ENCODE data around the gene GOLGA6D. TPM values are rescaled to one million over a fixed set of nuclear protein-coding genes. Genes with fewer than 3 reads are reported as not detected.
"Not testable (repeated sequence)": the region's sequence is repeated elsewhere in the genome, so short reads cannot be mapped to it uniquely, and the experiment has no call there.

Gene GOLGA6D
- total and polyA plus RNA-seq, 2 donors (not counting 1 experiment from before 2014, with no cell fraction given), result not detected

- H3K27me3 Mint-ChIP-seq, result peaks cover 24% of the 10 kb centered on the region
- no peak overlapping the region for H3K4me3 ChIP-seq (ENCODE audit: control extremely low read depth in 1 of 5, extremely low read depth in 1 of 5, insufficient read depth in 1 of 5, low read depth in 2 of 5, low read length in 4 of 5)
- no peak for DNase-seq
- H3K27ac ChIP-seq (ENCODE audit: low read length in 2 of 2), result no peak overlapping the region
- WGBS (ENCODE audit: insufficient coverage), result 85% methylated on average over 11 of the region's 11 CpGs
- no peak overlapping the region for H2AFZ ChIP-seq (ENCODE audit: insufficient read depth, low read depth, low read length, poor library complexity, severe bottlenecking)
- intact Hi-C loops (cut with micrococcal nuclease), result no loop called here
- no peaks in the 10 kb centered on the region for H3K9me3 Mint-ChIP-seq (ENCODE audit: insufficient read depth)
- no peak overlapping the region for H3K4me3 Mint-ChIP-seq
- TF ChIP-seq EZH2 (IDR thresholded peaks at IDR 0.05; ENCODE audit: borderline replicate concordance, insufficient read depth, low read depth, low read length, poor library complexity, severe bottlenecking), result no peak
- no peak for TF ChIP-seq CTCF (IDR thresholded peaks at IDR 0.05)
- H3K36me3 ChIP-seq (replicated peaks in 1 of 2; ENCODE audit: control extremely low read depth in 1 of 2, control insufficient read depth in 1 of 2, extremely low read depth in 1 of 2, insufficient read depth in 2 of 2, low read length in 1 of 2), result no peaks in the 10 kb centered on the region
- H3K4me1 ChIP-seq (ENCODE audit: control insufficient read depth in 2 of 2, insufficient read depth in 2 of 2, low read length in 2 of 2), result no peaks in the 10 kb centered on the region
- no peaks in the 10 kb centered on the region for H3K79me2 ChIP-seq (ENCODE audit: control insufficient read depth, insufficient read depth, low read length)
- ChIA-PET POLR2A (no interaction called here), CTCF (no interaction called here)
- H3K27me3 ChIP-seq (replicated peaks in 1 of 4; ENCODE audit: control extremely low read depth in 1 of 4, control insufficient read depth in 3 of 4, insufficient read depth in 4 of 4, low read length in 3 of 4), result peaks cover 0 to 14% (median 1%) of the 10 kb centered on the region in 4 experiments
- no peak for ATAC-seq (ENCODE audit: low read depth)
- H3K9ac ChIP-seq (ENCODE audit: low read length), result no peak overlapping the region
- no peak overlapping the region for H3K4me2 ChIP-seq (replicated peaks; ENCODE audit: low read depth, low read length, poor library complexity, severe bottlenecking)
- H3K4me1 Mint-ChIP-seq, result no peaks in the 10 kb centered on the region
- no peaks in the 10 kb centered on the region for H4K20me1 ChIP-seq (ENCODE audit: control insufficient read depth, insufficient read depth, low read length, poor library complexity, severe bottlenecking)
- no peaks in the 10 kb centered on the region for H3K9me3 ChIP-seq (ENCODE audit: control extremely low read depth in 1 of 3, control insufficient read depth in 2 of 3, insufficient read depth in 1 of 3, low read length in 2 of 3)
- H3K27ac Mint-ChIP-seq, result no peak overlapping the region
Observed at GRCh38 chr15:75237316-75237982, 45.2 kb upstream of the GOLGA6D start.

DNA sequence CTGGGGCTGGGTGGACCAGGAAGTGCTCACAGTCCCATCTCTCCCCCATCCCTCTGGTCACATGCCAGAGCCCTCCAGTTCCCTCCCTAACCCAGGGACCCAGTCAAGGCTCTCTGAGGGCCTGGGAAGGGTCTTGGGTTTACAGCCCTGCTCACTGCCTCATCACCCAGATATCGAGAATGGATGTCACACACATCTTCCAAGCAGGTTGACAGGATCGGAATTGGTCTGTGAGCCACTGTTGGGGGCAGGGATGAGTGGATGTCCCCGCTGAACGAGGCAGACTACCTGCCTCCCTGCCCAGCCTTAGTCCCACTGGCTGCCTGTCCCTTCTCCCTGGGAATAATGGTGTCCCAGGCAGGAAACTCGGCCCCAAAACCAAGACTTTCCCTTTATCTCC lies 44.5 kb upstream of the GOLGA6D start:
- Mint-ChIP-seq H3K4me3 (no peak overlapping the region), H3K9me3 (ENCODE audit: insufficient read depth) (no peaks in the 10 kb centered on the region), H3K27me3 (peaks cover 20% of the 10 kb centered on the region), H3K27ac (no peak overlapping the region), H3K4me1 (no peaks in the 10 kb centered on the region)
- Histone ChIP-seq H3K4me1 (ENCODE audit: control insufficient read depth in 2 of 2, insufficient read depth in 2 of 2, low read length in 2 of 2) (no peaks in the 10 kb centered on the region), H3K27ac (ENCODE audit: low read length in 2 of 2) (no peak overlapping the region), H3K9ac (ENCODE audit: low read length) (no peak overlapping the region), H4K20me1 (ENCODE audit: control insufficient read depth, insufficient read depth, low read length, poor library complexity, severe bottlenecking) (no peaks in the 10 kb centered on the region), H3K4me2 (replicated peaks; ENCODE audit: low read depth, low read length, poor library complexity, severe bottlenecking) (no peak overlapping the region), H3K36me3 (replicated peaks in 1 of 2; ENCODE audit: control extremely low read depth in 1 of 2, control insufficient read depth in 1 of 2, extremely low read depth in 1 of 2, insufficient read depth in 2 of 2, low read length in 1 of 2) (no peaks in the 10 kb centered on the region), H3K4me3 (ENCODE audit: control extremely low read depth in 1 of 5, extremely low read depth in 1 of 5, insufficient read depth in 1 of 5, low read depth in 2 of 5, low read length in 4 of 5) (no peak overlapping the region), H3K27me3 (replicated peaks in 1 of 4; ENCODE audit: control extremely low read depth in 1 of 4, control insufficient read depth in 3 of 4, insufficient read depth in 4 of 4, low read length in 3 of 4) (peaks cover 0 to 11% (median 1%) of the 10 kb centered on the region in 4 experiments), H3K9me3 (ENCODE audit: control extremely low read depth in 1 of 3, control insufficient read depth in 2 of 3, insufficient read depth in 1 of 3, low read length in 2 of 3) (no peaks in the 10 kb centered on the region), H2AFZ (ENCODE audit: insufficient read depth, low read depth, low read length, poor library complexity, severe bottlenecking) (no peak overlapping the region), H3K79me2 (ENCODE audit: control insufficient read depth, insufficient read depth, low read length) (no peaks in the 10 kb centered on the region)
- ChIA-PET POLR2A (no interaction called here), CTCF (no interaction called here)
- WGBS (ENCODE audit: insufficient coverage), result 97% methylated on average over 3 of the region's 5 CpGs
- DNase-seq (no peak), ATAC-seq (ENCODE audit: low read depth) (no peak)
- intact Hi-C loops (cut with micrococcal nuclease), result no loop called here
- no peak for TF ChIP-seq CTCF (IDR thresholded peaks at IDR 0.05)
- no peak for TF ChIP-seq EZH2 (IDR thresholded peaks at IDR 0.05; ENCODE audit: borderline replicate concordance, insufficient read depth, low read depth, low read length, poor library complexity, severe bottlenecking)

DNA sequence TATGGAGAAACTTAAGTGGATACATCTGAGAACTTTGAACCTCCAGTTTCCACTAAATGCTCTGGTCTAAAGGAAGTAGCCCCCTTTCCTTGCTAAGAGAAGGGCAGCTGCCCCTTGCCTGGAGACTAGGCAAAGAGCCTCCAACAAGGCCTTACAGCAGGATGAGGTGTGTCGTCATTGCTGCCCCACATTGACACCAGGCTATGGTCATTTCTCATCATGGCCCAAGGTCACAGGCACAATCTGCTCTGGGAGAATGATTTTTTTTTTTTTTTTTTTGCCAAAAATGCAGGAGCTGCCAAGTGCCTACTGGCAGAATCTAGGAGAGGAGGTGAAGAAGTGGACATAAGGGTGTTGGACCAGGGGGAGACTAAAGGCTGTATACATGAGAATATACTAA lies 36.9 kb upstream of the GOLGA6D start:
- H3K9me3 ChIP-seq (ENCODE audit: control extremely low read depth in 1 of 3, control insufficient read depth in 2 of 3, insufficient read depth in 1 of 3, low read length in 2 of 3); H3K79me2 ChIP-seq (ENCODE audit: control insufficient read depth, insufficient read depth, low read length); DNase-seq; H3K27ac ChIP-seq (ENCODE audit: low read length in 2 of 2); CTCF ChIA-PET; intact Hi-C loops (cut with micrococcal nuclease); H3K27me3 ChIP-seq (replicated peaks in 1 of 4; ENCODE audit: control extremely low read depth in 1 of 4, control insufficient read depth in 3 of 4, insufficient read depth in 4 of 4, low read length in 3 of 4); ATAC-seq (ENCODE audit: low read depth); H3K4me1 ChIP-seq (ENCODE audit: control insufficient read depth in 2 of 2, insufficient read depth in 2 of 2, low read length in 2 of 2); H3K9me3 Mint-ChIP-seq (ENCODE audit: insufficient read depth); POLR2A ChIA-PET; H3K4me3 Mint-ChIP-seq; H3K9ac ChIP-seq (ENCODE audit: low read length); H3K4me3 ChIP-seq (ENCODE audit: control extremely low read depth in 1 of 5, extremely low read depth in 1 of 5, insufficient read depth in 1 of 5, low read depth in 2 of 5, low read length in 4 of 5); H2AFZ ChIP-seq (ENCODE audit: insufficient read depth, low read depth, low read length, poor library complexity, severe bottlenecking); H4K20me1 ChIP-seq (ENCODE audit: control insufficient read depth, insufficient read depth, low read length, poor library complexity, severe bottlenecking); H3K27ac Mint-ChIP-seq; H3K27me3 Mint-ChIP-seq; H3K4me2 ChIP-seq (replicated peaks; ENCODE audit: low read depth, low read length, poor library complexity, severe bottlenecking); H3K36me3 ChIP-seq (replicated peaks in 1 of 2; ENCODE audit: control extremely low read depth in 1 of 2, control insufficient read depth in 1 of 2, extremely low read depth in 1 of 2, insufficient read depth in 2 of 2, low read length in 1 of 2); H3K4me1 Mint-ChIP-seq: not testable (repeated sequence)
- no CpG with 5 or more reads among the region's 1 CpG for WGBS (ENCODE audit: insufficient coverage)
